ENCODE results near the gene KIF11. TPM values are rescaled to one million over a fixed set of nuclear protein-coding genes. Genes with fewer than 3 reads are reported as not detected.

Gene KIF11
- total and polyA plus RNA-seq, 2 of the 13 experiments (the other 11 are each of a cell fraction or from before 2014, with no cell fraction given), result 8.7 to 38.4 TPM

DNA sequence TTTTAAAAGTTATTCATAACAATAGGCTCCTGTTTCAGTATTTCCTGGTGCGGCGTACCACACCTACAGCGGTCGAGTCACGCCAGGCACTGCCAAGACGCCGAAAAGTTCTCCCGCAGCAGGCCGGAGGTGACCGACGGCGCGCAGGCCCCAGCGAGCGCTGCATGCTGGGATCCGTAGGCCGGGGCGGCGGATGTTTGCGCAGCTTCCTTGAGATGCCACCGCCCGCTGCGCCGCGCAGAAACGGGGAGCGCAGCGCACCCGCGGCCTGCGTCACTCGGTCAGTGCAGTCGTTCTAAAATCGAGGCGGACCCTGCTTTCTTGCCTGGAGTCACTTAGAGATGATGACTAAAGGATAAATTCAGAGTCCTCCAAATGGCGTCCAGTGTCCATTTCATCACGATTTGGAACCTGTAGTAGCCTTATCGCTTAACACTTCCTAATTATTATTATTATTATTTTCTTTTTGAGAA, 1.3 kb upstream of the KIF11 start (continued):
- no peak for TF ChIP-seq CBX2 (IDR thresholded peaks at IDR 0.05; ENCODE audit: low read depth, low read length)
- TF ChIP-seq CBX2 (CRISPR knock-in tag; IDR thresholded peaks at IDR 0.05; ENCODE audit: low read depth), result no peak
- TF ChIP-seq KDM2A (CRISPR knock-in tag; IDR thresholded peaks at IDR 0.05; ENCODE audit: borderline replicate concordance, low read depth), result peak; percentile 93; the same call in 1 of the 2 replicates
- TF ChIP-seq NFE2 (CRISPR knock-in tag; IDR thresholded peaks at IDR 0.05), result no peak
- no peak for TF ChIP-seq PCBP1 (IDR thresholded peaks at IDR 0.05; ENCODE audit: borderline replicate concordance, low read depth, low read length)
- TF ChIP-seq, protein P1, sequence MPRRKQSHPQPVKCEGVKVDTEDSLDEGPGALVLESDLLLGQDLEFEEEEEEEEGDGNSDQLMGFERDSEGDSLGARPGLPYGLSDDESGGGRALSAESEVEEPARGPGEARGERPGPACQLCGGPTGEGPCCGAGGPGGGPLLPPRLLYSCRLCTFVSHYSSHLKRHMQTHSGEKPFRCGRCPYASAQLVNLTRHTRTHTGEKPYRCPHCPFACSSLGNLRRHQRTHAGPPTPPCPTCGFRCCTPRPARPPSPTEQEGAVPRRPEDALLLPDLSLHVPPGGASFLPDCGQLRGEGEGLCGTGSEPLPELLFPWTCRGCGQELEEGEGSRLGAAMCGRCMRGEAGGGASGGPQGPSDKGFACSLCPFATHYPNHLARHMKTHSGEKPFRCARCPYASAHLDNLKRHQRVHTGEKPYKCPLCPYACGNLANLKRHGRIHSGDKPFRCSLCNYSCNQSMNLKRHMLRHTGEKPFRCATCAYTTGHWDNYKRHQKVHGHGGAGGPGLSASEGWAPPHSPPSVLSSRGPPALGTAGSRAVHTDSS (CRISPR knock-in tag; conservative IDR thresholded peaks at IDR 0.05), result peak; percentile 71; the same call in 1 of the 2 replicates
- TF ChIP-seq SRF (IDR thresholded peaks at IDR 0.05; ENCODE audit: low read depth, low read length), result no peak
- no peak for TF ChIP-seq ZNF484 (CRISPR knock-in tag; IDR thresholded peaks at IDR 0.05; ENCODE audit: borderline replicate concordance, low read depth)
- TF ChIP-seq, protein P2, sequence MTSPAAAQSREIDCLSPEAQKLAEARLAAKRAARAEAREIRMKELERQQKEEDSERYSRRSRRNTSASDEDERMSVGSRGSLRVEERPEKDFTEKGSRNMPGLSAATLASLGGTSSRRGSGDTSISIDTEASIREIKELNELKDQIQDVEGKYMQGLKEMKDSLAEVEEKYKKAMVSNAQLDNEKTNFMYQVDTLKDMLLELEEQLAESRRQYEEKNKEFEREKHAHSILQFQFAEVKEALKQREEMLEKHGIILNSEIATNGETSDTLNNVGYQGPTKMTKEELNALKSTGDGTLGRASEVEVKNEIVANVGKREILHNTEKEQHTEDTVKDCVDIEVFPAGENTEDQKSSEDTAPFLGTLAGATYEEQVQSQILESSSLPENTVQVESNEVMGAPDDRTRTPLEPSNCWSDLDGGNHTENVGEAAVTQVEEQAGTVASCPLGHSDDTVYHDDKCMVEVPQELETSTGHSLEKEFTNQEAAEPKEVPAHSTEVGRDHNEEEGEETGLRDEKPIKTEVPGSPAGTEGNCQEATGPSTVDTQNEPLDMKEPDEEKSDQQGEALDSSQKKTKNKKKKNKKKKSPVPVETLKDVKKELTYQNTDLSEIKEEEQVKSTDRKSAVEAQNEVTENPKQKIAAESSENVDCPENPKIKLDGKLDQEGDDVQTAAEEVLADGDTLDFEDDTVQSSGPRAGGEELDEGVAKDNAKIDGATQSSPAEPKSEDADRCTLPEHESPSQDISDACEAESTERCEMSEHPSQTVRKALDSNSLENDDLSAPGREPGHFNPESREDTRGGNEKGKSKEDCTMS (CRISPR knock-in tag; conservative IDR thresholded peaks at IDR 0.05), result no peak
- TF ChIP-seq ZNF772 (CRISPR knock-in tag; IDR thresholded peaks at IDR 0.05), result no peak
- TF ChIP-seq ATF7 (IDR thresholded peaks at IDR 0.05), result no peak
- TF ChIP-seq ATF7 (CRISPR knock-in tag; IDR thresholded peaks at IDR 0.05), result no peak
- TF ChIP-seq, protein P3, sequence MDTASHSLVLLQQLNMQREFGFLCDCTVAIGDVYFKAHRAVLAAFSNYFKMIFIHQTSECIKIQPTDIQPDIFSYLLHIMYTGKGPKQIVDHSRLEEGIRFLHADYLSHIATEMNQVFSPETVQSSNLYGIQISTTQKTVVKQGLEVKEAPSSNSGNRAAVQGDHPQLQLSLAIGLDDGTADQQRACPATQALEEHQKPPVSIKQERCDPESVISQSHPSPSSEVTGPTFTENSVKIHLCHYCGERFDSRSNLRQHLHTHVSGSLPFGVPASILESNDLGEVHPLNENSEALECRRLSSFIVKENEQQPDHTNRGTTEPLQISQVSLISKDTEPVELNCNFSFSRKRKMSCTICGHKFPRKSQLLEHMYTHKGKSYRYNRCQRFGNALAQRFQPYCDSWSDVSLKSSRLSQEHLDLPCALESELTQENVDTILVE (CRISPR knock-in tag; IDR thresholded peaks at IDR 0.05), result peak; percentile 98
- TF ChIP-seq, protein P4, sequence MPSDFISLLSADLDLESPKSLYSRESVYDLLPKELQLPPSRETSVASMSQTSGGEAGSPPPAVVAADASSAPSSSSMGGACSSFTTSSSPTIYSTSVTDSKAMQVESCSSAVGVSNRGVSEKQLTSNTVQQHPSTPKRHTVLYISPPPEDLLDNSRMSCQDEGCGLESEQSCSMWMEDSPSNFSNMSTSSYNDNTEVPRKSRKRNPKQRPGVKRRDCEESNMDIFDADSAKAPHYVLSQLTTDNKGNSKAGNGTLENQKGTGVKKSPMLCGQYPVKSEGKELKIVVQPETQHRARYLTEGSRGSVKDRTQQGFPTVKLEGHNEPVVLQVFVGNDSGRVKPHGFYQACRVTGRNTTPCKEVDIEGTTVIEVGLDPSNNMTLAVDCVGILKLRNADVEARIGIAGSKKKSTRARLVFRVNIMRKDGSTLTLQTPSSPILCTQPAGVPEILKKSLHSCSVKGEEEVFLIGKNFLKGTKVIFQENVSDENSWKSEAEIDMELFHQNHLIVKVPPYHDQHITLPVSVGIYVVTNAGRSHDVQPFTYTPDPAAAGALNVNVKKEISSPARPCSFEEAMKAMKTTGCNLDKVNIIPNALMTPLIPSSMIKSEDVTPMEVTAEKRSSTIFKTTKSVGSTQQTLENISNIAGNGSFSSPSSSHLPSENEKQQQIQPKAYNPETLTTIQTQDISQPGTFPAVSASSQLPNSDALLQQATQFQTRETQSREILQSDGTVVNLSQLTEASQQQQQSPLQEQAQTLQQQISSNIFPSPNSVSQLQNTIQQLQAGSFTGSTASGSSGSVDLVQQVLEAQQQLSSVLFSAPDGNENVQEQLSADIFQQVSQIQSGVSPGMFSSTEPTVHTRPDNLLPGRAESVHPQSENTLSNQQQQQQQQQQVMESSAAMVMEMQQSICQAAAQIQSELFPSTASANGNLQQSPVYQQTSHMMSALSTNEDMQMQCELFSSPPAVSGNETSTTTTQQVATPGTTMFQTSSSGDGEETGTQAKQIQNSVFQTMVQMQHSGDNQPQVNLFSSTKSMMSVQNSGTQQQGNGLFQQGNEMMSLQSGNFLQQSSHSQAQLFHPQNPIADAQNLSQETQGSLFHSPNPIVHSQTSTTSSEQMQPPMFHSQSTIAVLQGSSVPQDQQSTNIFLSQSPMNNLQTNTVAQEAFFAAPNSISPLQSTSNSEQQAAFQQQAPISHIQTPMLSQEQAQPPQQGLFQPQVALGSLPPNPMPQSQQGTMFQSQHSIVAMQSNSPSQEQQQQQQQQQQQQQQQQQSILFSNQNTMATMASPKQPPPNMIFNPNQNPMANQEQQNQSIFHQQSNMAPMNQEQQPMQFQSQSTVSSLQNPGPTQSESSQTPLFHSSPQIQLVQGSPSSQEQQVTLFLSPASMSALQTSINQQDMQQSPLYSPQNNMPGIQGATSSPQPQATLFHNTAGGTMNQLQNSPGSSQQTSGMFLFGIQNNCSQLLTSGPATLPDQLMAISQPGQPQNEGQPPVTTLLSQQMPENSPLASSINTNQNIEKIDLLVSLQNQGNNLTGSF (CRISPR knock-in tag; IDR thresholded peaks at IDR 0.05), result no peak
- no peak; the same call in 1 of the 2 replicates for TF ChIP-seq MTA1 (CRISPR knock-in tag; IDR thresholded peaks at IDR 0.05; ENCODE audit: borderline replicate concordance)
- TF ChIP-seq ZNF17 (CRISPR knock-in tag; IDR thresholded peaks at IDR 0.05), result no peak
- no peak for TF ChIP-seq NPAS2 (CRISPR knock-in tag; IDR thresholded peaks at IDR 0.05; ENCODE audit: borderline replicate concordance)
- TF ChIP-seq CHD4 (IDR thresholded peaks at IDR 0.05; ENCODE audit: borderline replicate concordance, low read length), result no peak
- peak; percentile 56 for TF ChIP-seq HOXA5 (CRISPR knock-in tag; IDR thresholded peaks at IDR 0.05)
- TF ChIP-seq BCL6 (CRISPR knock-in tag; IDR thresholded peaks at IDR 0.05), result peak; percentile 71
- no peak for TF ChIP-seq STAT5B (CRISPR knock-in tag; IDR thresholded peaks at IDR 0.05)

Measured in HepG2 (cell line).